ENCODE measurements around the gene EBF4.
A peak's percentile ranks its signal among the peaks of the same experiment; 100 is the strongest.
"Not testable (repeated sequence)": the region's sequence is repeated elsewhere in the genome, so short reads cannot be mapped to it uniquely, and the experiment has no call there.

Gene EBF4

GRCh38 chr20:2680046-2680445 lies 12.5 kb upstream of the EBF4 start:
- no peak for DNase-seq

- not testable (repeated sequence) for DNase-seq
These were observed 10.5 kb upstream of the EBF4 start for GRCh38 chr20:2682040-2682439.

- DNase-seq: not testable (repeated sequence)
These were observed 7.8 kb upstream of the EBF4 start for GRCh38 chr20:2684817-2685216.

DNA sequence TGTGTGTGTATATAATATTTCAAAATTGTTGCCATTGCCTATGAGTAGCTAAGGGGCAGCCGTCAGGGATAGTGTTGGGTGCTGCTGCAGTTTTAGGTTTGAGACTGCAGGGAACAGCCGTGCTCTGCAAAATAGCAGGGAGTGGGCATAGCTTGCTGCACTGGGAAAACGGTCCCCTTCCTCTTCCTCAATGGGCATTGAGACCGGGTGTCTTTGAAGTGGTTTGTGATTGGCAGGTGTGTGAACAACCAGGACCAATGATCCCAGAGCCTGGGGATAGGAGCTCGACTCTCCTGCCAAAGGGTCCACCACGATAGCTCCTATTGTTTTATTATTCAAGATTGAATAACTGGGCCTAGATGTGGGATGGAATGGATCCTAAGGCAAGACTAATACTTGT lies 5.1 kb upstream of the EBF4 start:
- no peak for DNase-seq

DNA sequence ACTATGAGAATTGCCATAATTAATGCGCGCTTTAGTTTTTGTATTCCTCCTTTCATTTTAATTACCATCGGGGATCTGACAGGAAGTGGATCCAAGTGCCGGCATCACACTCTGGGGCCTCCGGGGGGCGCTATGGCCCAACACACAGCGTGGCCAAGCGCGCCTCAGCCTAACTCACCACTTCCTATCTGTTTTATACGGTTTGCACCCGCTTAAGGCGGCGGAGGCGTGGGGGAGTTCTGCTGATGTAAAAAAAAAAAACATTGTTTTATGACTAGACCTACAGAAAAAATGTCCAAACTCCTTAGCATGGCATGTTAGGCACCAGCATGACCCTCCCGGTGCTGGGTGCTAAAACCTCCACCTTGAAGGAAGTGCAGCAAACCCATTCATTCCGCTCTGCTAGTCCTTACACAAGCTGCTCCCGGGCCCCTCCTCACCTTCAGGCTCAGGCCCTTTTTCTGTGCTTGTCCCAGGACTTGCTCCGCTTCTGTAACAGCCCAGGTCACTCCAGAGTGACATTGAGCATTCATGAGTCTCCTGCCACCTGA lies 4.5 kb upstream of the EBF4 start:
- DNase-seq: peak; percentile 71

- DNase-seq: no peak
These were observed 2.4 kb upstream of the EBF4 start for GRCh38 chr20:2690213-2690612.

DNA sequence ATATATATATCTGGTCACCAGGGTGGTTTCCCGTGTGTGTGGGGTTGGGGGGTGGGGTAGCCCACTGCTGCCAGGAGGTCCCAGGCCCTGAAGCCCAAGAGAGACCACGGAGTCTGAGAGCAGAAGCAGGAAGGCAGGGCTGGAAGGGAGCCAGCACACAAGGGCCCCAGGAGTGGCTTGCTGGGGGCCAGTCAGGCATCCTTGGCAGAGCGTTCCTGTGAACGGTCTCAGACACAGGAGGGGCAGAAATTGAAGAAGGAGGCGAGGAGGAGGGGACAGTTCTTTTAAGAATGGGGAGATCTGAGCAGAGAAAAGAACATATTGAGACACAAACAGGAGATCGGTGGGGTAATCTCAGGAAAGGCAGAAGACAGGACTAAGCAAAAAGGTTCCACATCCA lies 1.9 kb upstream of the EBF4 start:
- no peak for DNase-seq

- DNase-seq: no peak
These were observed 1.5 kb upstream of the EBF4 start for GRCh38 chr20:2691127-2691526.

GRCh38 chr20:2691663-2692035 lies 931 bp upstream of the EBF4 start:
- DNase-seq: no peak

DNA sequence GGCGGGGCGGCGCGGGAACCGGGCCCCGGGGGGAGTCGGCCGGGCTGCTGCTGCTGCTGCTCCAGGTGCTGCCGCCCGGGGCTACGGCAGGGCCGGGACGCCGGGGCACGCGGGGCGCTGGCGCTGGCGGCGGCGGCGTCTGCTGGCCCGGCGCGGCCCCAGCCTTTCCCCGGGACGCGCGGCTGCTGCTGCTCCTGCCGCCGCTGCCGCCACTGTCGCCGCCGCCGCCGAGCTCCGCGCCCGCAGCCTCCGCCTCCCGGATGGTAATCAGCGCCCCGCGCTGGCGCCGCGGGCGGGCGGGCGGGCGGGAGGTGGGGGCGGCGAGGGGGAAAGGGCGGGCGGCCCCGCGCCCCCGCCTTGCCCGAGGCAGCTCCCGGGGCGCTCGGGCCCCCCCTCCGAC lies 306 bp downstream of the EBF4 start:
- DNase-seq: no peak

GRCh38 chr20:2693286-2694007 lies 867 bp downstream of the EBF4 start:
- no peak for DNase-seq

- peak; percentile 78 for DNase-seq
These were observed 1.5 kb downstream of the EBF4 start for GRCh38 chr20:2694008-2694471.

- peak; percentile 42 for DNase-seq
These were observed 1.9 kb downstream of the EBF4 start for GRCh38 chr20:2694519-2694918.

DNA sequence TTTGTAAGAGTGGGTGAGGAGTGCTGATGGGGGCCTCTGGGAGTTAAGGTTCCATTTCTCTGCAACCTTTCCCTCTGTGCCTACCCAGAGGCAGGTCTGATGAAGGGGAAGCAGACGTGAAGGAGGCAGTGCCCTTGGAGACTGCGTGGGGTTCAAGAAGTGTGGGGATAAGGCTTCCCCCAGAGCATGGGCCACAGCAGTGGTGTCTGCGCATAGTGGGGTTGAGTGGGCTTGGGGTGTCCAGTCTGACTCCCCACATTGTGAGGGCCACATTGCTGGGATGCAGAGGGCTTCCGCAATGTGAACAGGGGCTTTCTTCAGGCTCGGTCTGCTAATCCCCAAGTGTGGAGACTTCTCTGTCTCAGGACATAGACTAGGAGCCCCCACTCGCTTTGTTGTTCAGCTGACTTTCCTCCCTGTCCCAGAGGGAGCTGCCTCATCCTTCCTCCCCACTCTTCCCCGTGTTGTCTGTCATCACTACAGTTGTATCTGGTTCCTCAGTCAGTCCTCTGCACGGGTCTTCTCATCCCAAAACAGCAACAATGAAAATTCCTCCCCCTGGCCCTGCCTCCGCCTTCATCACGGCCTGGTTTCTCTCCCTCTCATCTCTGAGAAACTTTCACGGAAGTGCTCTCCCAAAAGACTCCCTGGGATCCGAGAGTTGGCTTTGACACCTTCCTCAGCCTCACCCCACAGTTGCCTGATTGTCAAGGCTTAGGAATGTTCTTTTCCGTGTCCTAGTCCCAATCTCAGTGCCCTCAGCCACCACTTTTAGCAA lies 2.8 kb downstream of the EBF4 start:
- DNase-seq: peak; percentile 40

- peak; percentile 36 for DNase-seq
These were observed 3.5 kb downstream of the EBF4 start for GRCh38 chr20:2695984-2696525.

GRCh38 chr20:2696646-2697045 lies 4.1 kb downstream of the EBF4 start:
- DNase-seq: peak; percentile 45

- peak; percentile 37 for DNase-seq
These were observed 5.2 kb downstream of the EBF4 start for GRCh38 chr20:2697768-2698167.

- peak; percentile 43 for DNase-seq
These were observed 5.7 kb downstream of the EBF4 start for GRCh38 chr20:2698186-2698817.

- DNase-seq: peak; percentile 52
These were observed 6.3 kb downstream of the EBF4 start for GRCh38 chr20:2698912-2699311.

GRCh38 chr20:2699775-2700413 lies 7.3 kb downstream of the EBF4 start:
- DNase-seq: peak; percentile 33

DNA sequence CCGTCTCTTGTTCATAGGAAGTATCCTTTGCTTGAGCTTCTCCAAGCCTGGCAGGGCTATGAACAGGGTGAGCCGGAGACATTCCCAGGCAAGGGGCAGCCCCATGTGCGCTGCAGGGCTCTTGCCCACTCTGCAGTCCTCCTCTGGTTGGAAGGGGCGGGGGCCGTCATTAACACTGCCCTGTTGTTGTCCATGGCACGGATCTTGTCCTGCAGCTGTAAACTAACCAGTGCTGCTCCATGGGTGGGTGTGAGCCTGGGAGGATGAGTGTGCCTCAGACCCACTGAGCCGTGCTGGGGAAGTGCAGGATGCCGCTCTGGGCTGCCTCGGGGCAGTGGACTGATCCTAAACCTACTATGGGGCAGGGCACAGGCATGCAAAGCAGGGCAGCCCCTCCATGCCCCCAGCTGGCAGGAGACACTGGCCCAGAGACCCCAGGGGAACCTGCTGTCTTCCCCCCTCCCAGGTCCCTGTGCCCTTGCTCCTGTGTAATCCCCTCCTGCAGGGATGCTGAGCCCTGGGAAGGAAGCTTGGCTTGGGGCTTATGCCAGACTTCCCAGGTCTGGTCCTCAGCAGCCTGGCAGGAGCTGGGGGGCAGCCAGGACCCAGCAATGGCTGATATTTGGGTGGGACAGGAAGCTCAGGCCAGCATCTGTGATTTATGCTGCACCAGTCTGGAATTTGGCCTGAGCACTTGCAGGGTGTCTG lies 8.5 kb downstream of the EBF4 start:
- DNase-seq: peak; percentile 54

GRCh38 chr20:2701671-2702081 lies 9.1 kb downstream of the EBF4 start:
- peak; percentile 51 for DNase-seq

All from islet precursor cell (in vitro differentiated cells).